COLO829 (cell line): ENCODE results near the gene STAT1.
"Not testable (repeated sequence)": the region's sequence is repeated elsewhere in the genome, so short reads cannot be mapped to it uniquely, and the experiment has no call there.

Experiments
- DNase-seq: peaks from one replicate; pipeline ENCODE4 v3.0.0; 2012; ENCODE audit warnings: low spot score

The STAT1 gene

GRCh38 chr2:191006997-191007783 lies 6.8 kb downstream of the STAT1 start:
- no peak for DNase-seq

GRCh38 chr2:191006297-191006696 lies 7.7 kb downstream of the STAT1 start:
- no peak for DNase-seq

GRCh38 chr2:191003405-191004309 lies 10.3 kb downstream of the STAT1 start:
- DNase-seq = no peak

GRCh38 chr2:191001624-191002023 lies 12.3 kb downstream of the STAT1 start:
- DNase-seq = no peak

- no peak for DNase-seq
These were observed 12.9 kb downstream of the STAT1 start for GRCh38 chr2:191001032-191001431.

- DNase-seq = no peak
These were observed 13.9 kb downstream of the STAT1 start for GRCh38 chr2:190999949-191000665.

- no peak for DNase-seq
These were observed 14.9 kb downstream of the STAT1 start for GRCh38 chr2:190999058-190999457.

- DNase-seq = no peak
These were observed 16.4 kb downstream of the STAT1 start for GRCh38 chr2:190997526-190998113.

GRCh38 chr2:190996947-190997346 lies 17.0 kb downstream of the STAT1 start:
- DNase-seq = no peak

- DNase-seq = peak; percentile 46
These were observed 17.5 kb downstream of the STAT1 start for GRCh38 chr2:190996338-190996946.

- DNase-seq = not testable (repeated sequence)
These were observed 18.7 kb downstream of the STAT1 start for GRCh38 chr2:190995315-190995714.

GRCh38 chr2:190994148-190994547 lies 19.8 kb downstream of the STAT1 start:
- no peak for DNase-seq

GRCh38 chr2:190993292-190993643 lies 20.7 kb downstream of the STAT1 start:
- no peak for DNase-seq

- DNase-seq = no peak
These were observed 23.8 kb downstream of the STAT1 start for GRCh38 chr2:190990132-190990531.

- peak; percentile 15 for DNase-seq
These were observed 25.1 kb downstream of the STAT1 start for GRCh38 chr2:190988910-190989309.

GRCh38 chr2:190987938-190988337 lies 26.0 kb downstream of the STAT1 start:
- DNase-seq = no peak

GRCh38 chr2:190987116-190987515 lies 26.9 kb downstream of the STAT1 start:
- DNase-seq = no peak

- no peak for DNase-seq
These were observed 27.6 kb downstream of the STAT1 start for GRCh38 chr2:190986221-190986953.

- peak; percentile 20 for DNase-seq
These were observed 29.4 kb downstream of the STAT1 start for GRCh38 chr2:190984595-190984994.

GRCh38 chr2:190982262-190983034 lies 31.5 kb downstream of the STAT1 start:
- no peak for DNase-seq
